Mesenchymal stem cell (in vitro differentiated cells and primary cell): ENCODE data around the gene COX7A1.

Source experiments
- DNase-seq: peaks from one replicate; pipeline ENCODE4 v3.0.0-alpha.2; 2013
- H2AFZ ChIP-seq: one replicate; pipeline ENCODE4 v1.6.1; 2013; ENCODE audit warnings: low read depth, mild to moderate bottlenecking, control low read depth, inconsistent platforms, low read length, moderate library complexity
- H2AK5ac ChIP-seq: 2 replicates; pipeline ENCODE4 v1.6.1; 2013; ENCODE audit warnings: low read length, moderate library complexity, mild to moderate bottlenecking, inconsistent platforms; ENCODE audit not compliant: severe bottlenecking
- H2BK120ac ChIP-seq: one replicate; pipeline ENCODE4 v1.6.1; 2013; ENCODE audit warnings: low read depth, mild to moderate bottlenecking, inconsistent platforms, low read length, moderate library complexity
- H2BK12ac ChIP-seq, 2 experiments: one replicate each; pipeline ENCODE4 v1.6.1; 2013; ENCODE audit warnings: inconsistent platforms in 2 of 2, low read length in 2 of 2, mild to moderate bottlenecking in 2 of 2, moderate library complexity in 2 of 2, control low read depth in 1 of 2
- H2BK15ac ChIP-seq: one replicate; pipeline ENCODE4 v1.6.1; 2013; ENCODE audit warnings: mild to moderate bottlenecking, low read depth, inconsistent platforms; ENCODE audit not compliant: poor library complexity, severe bottlenecking
- H2BK5ac ChIP-seq: 2 replicates; pipeline ENCODE4 v1.6.1; 2013; ENCODE audit warnings: low read depth, mild to moderate bottlenecking, low read length, control low read depth, inconsistent platforms; ENCODE audit not compliant: poor library complexity, severe bottlenecking
- H3K14ac ChIP-seq, 2 experiments: one replicate each; pipeline ENCODE4 v1.6.1; 2013; ENCODE audit warnings: inconsistent platforms in 2 of 2, low read length in 2 of 2, control low read depth in 1 of 2, mild to moderate bottlenecking in 1 of 2, moderate library complexity in 1 of 2
- H3K18ac ChIP-seq, 2 experiments: one replicate each; pipeline ENCODE4 v1.6.1; 2013; ENCODE audit warnings: inconsistent platforms in 2 of 2, low read length in 2 of 2, control low read depth in 1 of 2, low read depth in 1 of 2, mild to moderate bottlenecking in 1 of 2
- H3K23ac ChIP-seq, 2 experiments: one replicate each; pipeline ENCODE4 v1.6.1; 2013; ENCODE audit warnings: inconsistent platforms in 2 of 2, low read length in 2 of 2, mild to moderate bottlenecking in 2 of 2, moderate library complexity in 2 of 2, control low read depth in 1 of 2
- H3K27ac ChIP-seq: 2 replicates; pipeline ENCODE4 v1.5.1; 2013; ENCODE audit warnings: mild to moderate bottlenecking, moderate library complexity, low read length, control low read depth, inconsistent platforms; ENCODE audit not compliant: poor library complexity, severe bottlenecking
- H3K27me3 ChIP-seq, 2 experiments: 2 replicates each; pipeline versions ENCODE4 v1.6.1 to v1.7.0; 2013; ENCODE audit warnings: low read length in 2 of 2, mild to moderate bottlenecking in 2 of 2, moderate library complexity in 2 of 2, control low read depth in 1 of 2, inconsistent platforms in 1 of 2; ENCODE audit not compliant: control insufficient read depth in 1 of 2, insufficient read depth in 1 of 2
- H3K36me3 ChIP-seq, 2 experiments: 2 replicates each; pipeline versions ENCODE4 v1.6.1 to v1.7.0; 2013; ENCODE audit warnings: low read length in 2 of 2, control low read depth in 1 of 2, inconsistent platforms in 1 of 2, low read depth in 1 of 2, mild to moderate bottlenecking in 1 of 2; ENCODE audit not compliant: insufficient read depth in 2 of 2, control insufficient read depth in 1 of 2
- H3K4ac ChIP-seq, 2 experiments: one replicate each; pipeline ENCODE4 v1.6.1; 2013; ENCODE audit warnings: inconsistent platforms in 2 of 2, low read length in 2 of 2, mild to moderate bottlenecking in 2 of 2, moderate library complexity in 2 of 2, control low read depth in 1 of 2, low read depth in 1 of 2
- H3K4me1 ChIP-seq: 2 replicates; pipeline ENCODE4 v1.6.1; 2013; ENCODE audit warnings: low read depth, low read length, control low read depth; ENCODE audit not compliant: control insufficient read depth, insufficient read depth
- H3K4me2 ChIP-seq: 2 replicates; pipeline ENCODE4 v1.6.1; 2013; ENCODE audit warnings: low read length, mild to moderate bottlenecking, inconsistent platforms; ENCODE audit not compliant: poor library complexity, severe bottlenecking
- H3K4me3 ChIP-seq, 2 experiments: 2 replicates each; pipeline versions ENCODE4 v1.5.1 to v1.7.0; 2013; ENCODE audit warnings: low read length in 2 of 2, mild to moderate bottlenecking in 2 of 2, control low read depth in 1 of 2, low read depth in 1 of 2; ENCODE audit not compliant: insufficient read depth in 1 of 2
- H3K79me1 ChIP-seq: replicated peaks from 2 replicates; pipeline ENCODE4 v1.6.1; 2013; ENCODE audit warnings: mild to moderate bottlenecking, control low read depth, low read length, inconsistent platforms; ENCODE audit not compliant: poor library complexity, severe bottlenecking
- H3K9ac ChIP-seq: 2 replicates; pipeline ENCODE4 v1.7.0; 2013; ENCODE audit warnings: mild to moderate bottlenecking, low read length, moderate library complexity
- H3K9me3 ChIP-seq: 2 replicates; pipeline ENCODE4 v1.7.0; 2013; ENCODE audit warnings: mild to moderate bottlenecking, low read length; ENCODE audit not compliant: control insufficient read depth
- H4K8ac ChIP-seq: one replicate; pipeline ENCODE4 v1.6.1; 2013; ENCODE audit warnings: inconsistent platforms, mild to moderate bottlenecking, low read length, moderate library complexity
- H4K91ac ChIP-seq: one replicate; pipeline ENCODE4 v1.6.1; 2013; ENCODE audit warnings: mild to moderate bottlenecking, low read length, inconsistent platforms
- WGBS: methylation state at CpG from one replicate; pipeline ENCODE4 v1.1.7; 2013; ENCODE audit warnings: mixed read lengths; 5-methylcytosine and 5-hydroxymethylcytosine counted together

The COX7A1 gene

DNA sequence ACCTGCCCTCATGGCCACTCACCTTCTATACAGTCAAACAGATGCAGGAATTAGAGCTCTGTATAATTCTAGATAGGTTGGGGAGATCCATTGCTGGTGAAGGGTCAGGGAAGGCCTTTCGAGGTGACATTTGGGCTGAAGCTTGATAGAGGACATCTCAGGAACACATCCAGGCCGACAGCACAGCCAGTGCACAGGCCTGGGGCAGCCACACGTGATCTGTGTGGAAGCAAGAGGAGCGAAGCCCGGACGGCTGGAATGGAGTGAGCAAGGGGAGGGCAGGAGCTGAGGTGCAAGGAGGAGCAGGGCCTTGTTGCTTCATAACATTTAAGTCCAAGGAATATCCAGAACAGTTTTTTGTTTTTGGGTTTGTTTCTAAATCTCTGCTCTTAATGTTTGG, 45.8 kb downstream of the COX7A1 start:
- Histone ChIP-seq H2BK5ac (no peak overlapping the region), H3K79me1 (no peaks in the 10 kb centered on the region), H3K23ac (no peak overlapping the region), H2BK15ac (no peak overlapping the region), H3K27ac (no peak overlapping the region), H3K4me2 (no peak overlapping the region), H3K4me1 (peaks cover 9% of the 10 kb centered on the region), H3K18ac (no peak overlapping the region), H3K14ac (no peak overlapping the region), H3K4me3 (peak overlapping the region in 1 of 2 experiments; percentile 16), H4K8ac (no peak overlapping the region), H3K4ac (no peak overlapping the region), H3K36me3 (peaks cover 9 to 66% of the 10 kb centered on the region in 2 experiments), H2AK5ac (no peak overlapping the region), H3K9ac (no peak overlapping the region), H2BK120ac (no peak overlapping the region), H3K27me3 (no peaks in the 10 kb centered on the region), H2BK12ac (no peak overlapping the region), H4K91ac (no peak overlapping the region), H3K9me3 (no peaks in the 10 kb centered on the region), H2AFZ (no peak overlapping the region)
- 93% methylated on average over 6 of the region's 6 CpGs for WGBS
- no peak for DNase-seq

DNA sequence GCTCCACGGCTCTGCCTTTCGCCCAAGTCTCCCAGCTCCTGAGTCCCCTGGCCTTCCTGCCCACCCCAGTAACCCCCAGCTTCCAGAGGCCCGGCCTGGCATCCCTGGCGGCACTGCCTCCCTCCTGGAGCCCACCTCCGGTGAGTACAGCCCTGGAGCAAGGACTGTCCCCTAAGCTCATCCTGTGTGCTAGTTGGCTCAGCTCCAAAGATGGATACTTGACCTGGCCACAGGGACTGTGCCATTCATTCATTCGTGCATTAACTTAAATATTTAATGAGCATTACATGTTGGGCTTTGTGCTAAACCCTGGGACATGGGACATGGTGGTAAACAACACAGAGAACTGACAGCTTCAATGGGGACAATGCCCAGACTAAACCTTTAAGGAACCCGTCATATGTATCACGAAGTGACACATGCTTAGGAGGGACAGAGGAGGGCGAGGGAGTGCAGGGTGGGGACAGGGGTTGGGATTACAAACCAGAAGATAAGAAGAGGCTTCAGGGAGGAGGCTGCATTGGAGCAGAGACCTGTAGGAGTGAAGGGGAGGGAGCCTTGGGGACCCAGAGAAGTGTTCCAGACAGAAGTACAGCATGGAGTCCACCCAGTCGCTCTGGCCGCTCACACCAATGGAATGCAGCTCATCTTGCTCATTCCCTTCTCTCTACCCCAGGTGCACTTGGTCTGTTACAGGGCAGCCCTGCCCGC, 48.2 kb downstream of the COX7A1 start:
- 92% methylated on average over 11 of the region's 12 CpGs for WGBS
- H3K4ac ChIP-seq = no peak overlapping the region
- H3K27ac ChIP-seq = no peak overlapping the region
- H3K4me3 ChIP-seq = no peak overlapping the region
- H4K8ac ChIP-seq = no peak overlapping the region
- peaks cover 9% of the 10 kb centered on the region for H3K4me1 ChIP-seq
- H3K9ac ChIP-seq = no peak overlapping the region
- H3K27me3 ChIP-seq = no peaks in the 10 kb centered on the region
- H3K18ac ChIP-seq = no peak overlapping the region
- no peak overlapping the region for H4K91ac ChIP-seq
- no peak overlapping the region for H2AK5ac ChIP-seq
- H3K9me3 ChIP-seq = no peaks in the 10 kb centered on the region
- no peak for DNase-seq
- H3K36me3 ChIP-seq = peaks cover 4 to 67% of the 10 kb centered on the region in 2 experiments
- no peak overlapping the region for H3K14ac ChIP-seq
- no peak overlapping the region for H2AFZ ChIP-seq
- no peak overlapping the region for H3K23ac ChIP-seq
- H2BK12ac ChIP-seq = no peak overlapping the region
- H3K79me1 ChIP-seq = no peaks in the 10 kb centered on the region
- H2BK5ac ChIP-seq = no peak overlapping the region
- H2BK120ac ChIP-seq = no peak overlapping the region
- no peak overlapping the region for H3K4me2 ChIP-seq
- no peak overlapping the region for H2BK15ac ChIP-seq

DNA sequence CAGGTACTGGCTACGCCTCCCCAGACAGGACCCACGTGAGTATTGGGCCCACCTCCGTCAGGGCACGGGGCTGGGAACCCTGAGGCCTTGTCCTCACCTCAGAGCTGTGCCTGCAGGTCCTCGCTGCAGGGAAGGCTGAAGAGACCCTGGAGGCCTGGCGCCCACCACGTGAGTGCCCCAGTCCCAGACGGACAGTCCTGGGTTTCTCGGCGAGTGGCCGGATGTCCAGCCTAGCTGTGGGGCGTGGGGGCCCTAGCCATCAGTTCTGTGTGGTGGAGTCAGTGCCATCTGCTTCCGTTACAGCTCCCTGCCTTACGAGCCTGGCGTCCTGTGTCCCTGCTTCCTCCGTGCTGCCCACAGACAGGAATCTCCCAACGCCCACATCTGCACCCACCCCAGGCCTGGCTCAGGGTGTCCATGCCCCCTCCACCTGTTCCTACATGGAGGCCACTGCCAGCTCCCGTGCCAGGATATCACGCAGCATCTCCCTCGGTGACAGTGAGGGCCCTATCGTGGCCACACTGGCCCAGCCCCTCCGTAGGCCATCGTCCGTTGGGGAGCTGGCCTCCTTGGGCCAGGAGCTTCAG, 49.1 kb downstream of the COX7A1 start:
- no peak overlapping the region for H4K91ac ChIP-seq
- H3K4me2 ChIP-seq = no peak overlapping the region
- 98% methylated on average over 24 of the region's 24 CpGs for WGBS
- H3K14ac ChIP-seq = no peak overlapping the region
- H3K4me1 ChIP-seq = peaks cover 9% of the 10 kb centered on the region
- DNase-seq = no peak
- no peak overlapping the region for H2BK12ac ChIP-seq
- H3K23ac ChIP-seq = no peak overlapping the region
- H2BK5ac ChIP-seq = no peak overlapping the region
- H2BK15ac ChIP-seq = no peak overlapping the region
- H3K79me1 ChIP-seq = no peaks in the 10 kb centered on the region
- no peak overlapping the region for H4K8ac ChIP-seq
- no peak overlapping the region for H3K18ac ChIP-seq
- no peak overlapping the region for H3K4ac ChIP-seq
- H3K27me3 ChIP-seq = no peaks in the 10 kb centered on the region
- H2BK120ac ChIP-seq = no peak overlapping the region
- H3K9ac ChIP-seq = no peak overlapping the region
- no peak overlapping the region for H3K27ac ChIP-seq
- H3K4me3 ChIP-seq = peak overlapping the region in 1 of 2 experiments; percentile 12
- no peaks in the 10 kb centered on the region for H3K9me3 ChIP-seq
- H2AK5ac ChIP-seq = no peak overlapping the region
- no peak overlapping the region for H2AFZ ChIP-seq
- H3K36me3 ChIP-seq = peaks cover 4 to 65% of the 10 kb centered on the region in 2 experiments

DNA sequence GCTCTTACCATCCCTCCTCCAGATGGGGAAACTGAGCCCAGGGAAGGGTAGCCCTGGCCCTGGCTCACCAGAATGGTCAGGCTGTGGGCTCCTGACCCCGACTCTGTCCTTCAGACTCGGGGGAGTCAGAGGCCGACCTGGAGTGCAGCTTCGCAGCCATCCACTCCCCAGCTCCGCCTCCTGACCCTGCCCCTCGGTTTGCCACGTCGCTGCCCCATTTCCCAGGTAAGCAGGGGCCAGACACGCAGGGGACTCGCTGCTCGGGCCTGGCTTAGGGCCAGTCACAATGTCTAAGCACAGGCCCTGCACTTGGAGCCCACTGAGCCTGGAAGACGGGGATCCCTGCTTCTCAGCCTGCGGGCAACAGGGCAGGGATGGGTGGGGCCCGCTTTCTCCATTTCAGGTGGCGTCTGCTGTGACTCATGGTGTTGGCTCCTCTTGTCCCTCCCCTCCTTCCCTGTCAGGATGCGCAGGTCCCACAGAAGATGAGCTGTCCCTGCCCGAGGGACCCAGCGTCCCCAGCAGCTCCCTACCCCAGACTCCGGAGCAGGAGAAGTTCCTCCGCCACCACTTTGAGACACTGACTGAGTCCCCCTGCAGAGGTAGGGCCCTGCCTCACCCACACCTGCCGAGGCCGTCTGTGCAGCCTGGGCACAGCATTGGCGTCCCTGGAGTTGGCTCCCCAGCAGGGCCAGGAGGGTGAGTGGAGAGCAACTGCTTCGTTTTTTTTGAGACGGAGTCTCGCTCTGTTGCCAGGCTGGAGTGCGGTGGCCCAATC, 50.5 kb downstream of the COX7A1 start:
- peaks cover under 1 to 56% of the 10 kb centered on the region in 2 experiments for H3K36me3 ChIP-seq
- H3K27ac ChIP-seq = no peak overlapping the region
- H3K4ac ChIP-seq = no peak overlapping the region
- DNase-seq = no peak
- WGBS = 93% methylated on average over 27 of the region's 27 CpGs
- H3K27me3 ChIP-seq = no peaks in the 10 kb centered on the region
- H4K8ac ChIP-seq = no peak overlapping the region
- peaks cover 9% of the 10 kb centered on the region for H3K4me1 ChIP-seq
- H2BK120ac ChIP-seq = no peak overlapping the region
- H2BK12ac ChIP-seq = no peak overlapping the region
- H4K91ac ChIP-seq = no peak overlapping the region
- no peak overlapping the region for H3K9ac ChIP-seq
- no peak overlapping the region for H3K23ac ChIP-seq
- H3K14ac ChIP-seq = no peak overlapping the region
- no peaks in the 10 kb centered on the region for H3K9me3 ChIP-seq
- H2AFZ ChIP-seq = no peak overlapping the region
- H3K4me2 ChIP-seq = no peak overlapping the region
- no peak overlapping the region for H2BK5ac ChIP-seq
- H2AK5ac ChIP-seq = no peak overlapping the region
- no peak overlapping the region for H2BK15ac ChIP-seq
- no peaks in the 10 kb centered on the region for H3K79me1 ChIP-seq
- no peak overlapping the region for H3K4me3 ChIP-seq
- no peak overlapping the region for H3K18ac ChIP-seq
